Panc1 (cell line): ENCODE results near the gene CHID1.

Source experiments
- POLR2AphosphoS5 ChIP-seq: IDR thresholded peaks from 2 replicates; pipeline ENCODE4 v1.6.1; 2012; ENCODE audit warnings: mild to moderate bottlenecking, low read depth, low read length, moderate library complexity
- REST ChIP-seq, 2 experiments: IDR thresholded peaks; 2 replicates each; pipeline ENCODE4 v1.6.1; 2011 to 2012; ENCODE audit warnings: low read depth in 2 of 2, control low read depth in 1 of 2, low read length in 1 of 2, mild to moderate bottlenecking in 1 of 2, moderate library complexity in 1 of 2; ENCODE audit not compliant: insufficient read depth in 1 of 2
- SIN3A ChIP-seq: IDR thresholded peaks from 2 replicates; pipeline ENCODE4 v1.6.1; 2012; ENCODE audit warnings: low read depth, mild to moderate bottlenecking, low read length, moderate library complexity, borderline replicate concordance; ENCODE audit not compliant: insufficient read depth
- TCF7L2 ChIP-seq: IDR thresholded peaks from 2 replicates; pipeline ENCODE4 v1.6.1; 2011; ENCODE audit warnings: mild to moderate bottlenecking, low read depth, low read length, inconsistent platforms
- TF ChIP-seq, protein P1 (sequence below): fragments of 450-650 bp; IDR thresholded peaks from 2 replicates; pipeline ENCODE4 v1.5.1; 2017; ENCODE audit warnings: mild to moderate bottlenecking

- TF ChIP-seq TCF7L2 (no peak), REST (IDR thresholded peaks at IDR 0.05; ENCODE audit: insufficient read depth in 1 of 2, low read depth in 2 of 2, low read length in 1 of 2) (no peak), POLR2AphosphoS5 (no peak), SIN3A (no peak)
- TF ChIP-seq, protein P1, sequence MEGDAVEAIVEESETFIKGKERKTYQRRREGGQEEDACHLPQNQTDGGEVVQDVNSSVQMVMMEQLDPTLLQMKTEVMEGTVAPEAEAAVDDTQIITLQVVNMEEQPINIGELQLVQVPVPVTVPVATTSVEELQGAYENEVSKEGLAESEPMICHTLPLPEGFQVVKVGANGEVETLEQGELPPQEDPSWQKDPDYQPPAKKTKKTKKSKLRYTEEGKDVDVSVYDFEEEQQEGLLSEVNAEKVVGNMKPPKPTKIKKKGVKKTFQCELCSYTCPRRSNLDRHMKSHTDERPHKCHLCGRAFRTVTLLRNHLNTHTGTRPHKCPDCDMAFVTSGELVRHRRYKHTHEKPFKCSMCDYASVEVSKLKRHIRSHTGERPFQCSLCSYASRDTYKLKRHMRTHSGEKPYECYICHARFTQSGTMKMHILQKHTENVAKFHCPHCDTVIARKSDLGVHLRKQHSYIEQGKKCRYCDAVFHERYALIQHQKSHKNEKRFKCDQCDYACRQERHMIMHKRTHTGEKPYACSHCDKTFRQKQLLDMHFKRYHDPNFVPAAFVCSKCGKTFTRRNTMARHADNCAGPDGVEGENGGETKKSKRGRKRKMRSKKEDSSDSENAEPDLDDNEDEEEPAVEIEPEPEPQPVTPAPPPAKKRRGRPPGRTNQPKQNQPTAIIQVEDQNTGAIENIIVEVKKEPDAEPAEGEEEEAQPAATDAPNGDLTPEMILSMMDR, result no peak
Measured at GRCh38 chr11:940496-941135, 30.0 kb upstream of the CHID1 start.
